ENCODE measurements around the gene SEZ6L. TPM values are rescaled to one million over a fixed set of nuclear protein-coding genes. Genes with fewer than 3 reads are reported as not detected.

The SEZ6L gene
- total RNA-seq, 1 experiment from 2014 or later = not detected

GRCh38 chr22:26325641-26326040 is 156.4 kb downstream of the SEZ6L start:
- no peaks in the 10 kb centered on the region for H4K20me1 ChIP-seq (ENCODE audit: insufficient read depth)
- H3K4me2 ChIP-seq (ENCODE audit: low read length) = no peak overlapping the region
- H2AFZ ChIP-seq (ENCODE audit: low read depth, low read length, poor library complexity, severe bottlenecking) = no peak overlapping the region
- H3K9me3 ChIP-seq (ENCODE audit: control insufficient read depth in 1 of 2, insufficient read depth in 1 of 2, low read depth in 1 of 2, low read length in 2 of 2) = no peaks in the 10 kb centered on the region
- RAD21 ChIA-PET (ENCODE audit: low non-redundant PET in 1 of 2, low total read pairs in 2 of 2, uncharacterized antibody in 2 of 2, unreplicated experiment in 2 of 2) = no interaction called here
- CTCF ChIA-PET = no interaction called here
- H3K9me2 ChIP-seq (ENCODE audit: insufficient read depth) = no peaks in the 10 kb centered on the region
- TF ChIP-seq MAX (IDR thresholded peaks at IDR 0.05) (no peak), TCF7L2 (IDR thresholded peaks at IDR 0.05; ENCODE audit: borderline replicate concordance, extremely low read depth, insufficient read depth, insufficient read length) (no peak), ELF1 (IDR thresholded peaks at IDR 0.05; ENCODE audit: borderline replicate concordance, low read depth) (no peak), JUND (IDR thresholded peaks at IDR 0.05) (no peak), EGR1 (IDR thresholded peaks at IDR 0.05; ENCODE audit: low read depth) (no peak), CTCF (IDR thresholded peaks at IDR 0.05 in 2 of 3, conservative IDR thresholded peaks at IDR 0.05 in 1 of 3; ENCODE audit: borderline replicate concordance in 1 of 3, insufficient read depth in 1 of 3, low read depth in 2 of 3, low read length in 2 of 3) (no peak), ATF3 (IDR thresholded peaks at IDR 0.05) (no peak), REST (IDR thresholded peaks at IDR 0.05; ENCODE audit: low read depth) (no peak), FOSL1 (IDR thresholded peaks at IDR 0.05; ENCODE audit: low read depth) (no peak), SIN3A (IDR thresholded peaks at IDR 0.05; ENCODE audit: low read depth) (no peak), RAD21 (IDR thresholded peaks at IDR 0.05; ENCODE audit: low read depth) (no peak), ZNF274 (IDR thresholded peaks at IDR 0.05; ENCODE audit: low read depth, low read length) (no peak)
- no TSS peak for BruUV-seq (replicated peaks)
- POLR2A ChIA-PET = no interaction called here
- no peak overlapping the region for H3K9ac ChIP-seq (ENCODE audit: low read length)
- no peaks in the 10 kb centered on the region for H3K79me2 ChIP-seq (ENCODE audit: insufficient read depth, low read length)
- peaks cover 0 to 19% of the 10 kb centered on the region in 2 experiments; a peak in 1 of 4 replicates for H3K4me1 ChIP-seq (ENCODE audit: control insufficient read depth in 1 of 2, insufficient read depth in 2 of 2, low read length in 2 of 2)
- H3K36me3 ChIP-seq (ENCODE audit: control insufficient read depth in 1 of 2, insufficient read depth in 2 of 2, low read length in 2 of 2) = no peaks in the 10 kb centered on the region
- DNase-seq (ENCODE audit: low read depth, low spot score) = no peak
- no peak overlapping the region for H3K27ac ChIP-seq (ENCODE audit: low read depth, low read length)
- no peak for ATAC-seq
- intact Hi-C loops (cut with micrococcal nuclease) = no loop called here
- H3K27me3 ChIP-seq (ENCODE audit: insufficient read depth, low read length) = peaks cover 20% of the 10 kb centered on the region
- no peak overlapping the region for H3K4me3 ChIP-seq (replicated peaks in 1 of 2; ENCODE audit: low read depth in 1 of 2, low read length in 2 of 2)

Measured in HCT116 (cell line).